SJSA1 (cell line): Measurements from ENCODE around the gene AGRN. TPM values are rescaled to one million over a fixed set of nuclear protein-coding genes. Genes with fewer than 3 reads are reported as not detected.
"Not testable (repeated sequence)": the region's sequence is repeated elsewhere in the genome, so short reads cannot be mapped to it uniquely, and the experiment has no call there.

ENCODE experiments used
- DNase-seq, 2 experiments: peaks; one replicate each; pipeline ENCODE4 v3.0.0-alpha.2; 2015 to 2020; ENCODE audit warnings: low spot score in 2 of 2, low read depth in 1 of 2
- H3K27ac ChIP-seq: fragments of 250-450 bp; sonication (Bioruptor Pico); 2 replicates; pipeline ENCODE4 v1.5.1; 2020; ENCODE audit warnings: mild to moderate bottlenecking, moderate library complexity
- H3K27me3 ChIP-seq: fragments of 250-450 bp; sonication (Bioruptor Pico); replicated peaks from 2 replicates; pipeline ENCODE4 v1.5.1; 2020; ENCODE audit warnings: mild to moderate bottlenecking, moderate library complexity
- H3K36me3 ChIP-seq: fragments of 250-450 bp; sonication (Bioruptor Pico); 2 replicates; pipeline ENCODE4 v1.5.1; 2020; ENCODE audit warnings: mild to moderate bottlenecking
- H3K4me1 ChIP-seq: fragments of 250-450 bp; sonication (Bioruptor Pico); replicated peaks from 2 replicates; pipeline ENCODE4 v1.6.1; 2021; ENCODE audit warnings: mild to moderate bottlenecking
- H3K4me3 ChIP-seq: fragments of 250-450 bp; sonication (Bioruptor Pico); 2 replicates; pipeline ENCODE4 v1.5.1; 2020; ENCODE audit warnings: mild to moderate bottlenecking
- H3K9me3 ChIP-seq: fragments of 250-450 bp; sonication (Bioruptor Pico); replicated peaks from 2 replicates; pipeline ENCODE4 v1.5.1; 2020; ENCODE audit warnings: mild to moderate bottlenecking
- total RNA-seq: library from RNA; depleted of rRNA; stranded (reverse); fragments of >200 nt; shearing (Covaris generic); gene quantifications from 2 replicates; pipeline ENCODE4 v1.2.3, GENCODE V29; 2014

The AGRN gene
- total RNA-seq, 1 experiment from 2014 or later = 53.8 TPM

GRCh38 chr1:1047407-1047806 is 27.5 kb downstream of the AGRN start:
- Histone ChIP-seq H3K27ac (no peak overlapping the region), H3K27me3 (no peaks in the 10 kb centered on the region), H3K4me3 (no peak overlapping the region), H3K4me1 (no peaks in the 10 kb centered on the region), H3K9me3 (no peaks in the 10 kb centered on the region), H3K36me3 (peaks cover 61% of the 10 kb centered on the region)
- no peak for DNase-seq

GRCh38 chr1:1047963-1048362 is 28.0 kb downstream of the AGRN start:
- Histone ChIP-seq H3K4me3 (no peak overlapping the region), H3K9me3 (no peaks in the 10 kb centered on the region), H3K27me3 (no peaks in the 10 kb centered on the region), H3K4me1 (no peaks in the 10 kb centered on the region), H3K36me3 (peaks cover 58% of the 10 kb centered on the region), H3K27ac (no peak overlapping the region)
- DNase-seq = no peak

GRCh38 chr1:1048765-1049164 is 28.8 kb downstream of the AGRN start:
- H3K27me3 ChIP-seq = no peaks in the 10 kb centered on the region
- H3K36me3 ChIP-seq = peaks cover 53% of the 10 kb centered on the region
- no peaks in the 10 kb centered on the region for H3K4me1 ChIP-seq
- H3K4me3 ChIP-seq = no peak overlapping the region
- H3K9me3 ChIP-seq = no peaks in the 10 kb centered on the region
- H3K27ac ChIP-seq = no peak overlapping the region
- DNase-seq = no peak

GRCh38 chr1:1049318-1050165 is 29.6 kb downstream of the AGRN start:
- no peak overlapping the region for H3K27ac ChIP-seq
- no peaks in the 10 kb centered on the region for H3K9me3 ChIP-seq
- H3K4me3 ChIP-seq = no peak overlapping the region
- peaks cover 58% of the 10 kb centered on the region for H3K36me3 ChIP-seq
- H3K27me3 ChIP-seq = no peaks in the 10 kb centered on the region
- no peaks in the 10 kb centered on the region for H3K4me1 ChIP-seq
- DNase-seq = no peak

GRCh38 chr1:1050577-1051052 is 30.7 kb downstream of the AGRN start:
- DNase-seq = no peak
- no peaks in the 10 kb centered on the region for H3K27me3 ChIP-seq
- H3K4me3 ChIP-seq = no peak overlapping the region
- no peaks in the 10 kb centered on the region for H3K9me3 ChIP-seq
- H3K27ac ChIP-seq = no peak overlapping the region
- H3K4me1 ChIP-seq = no peaks in the 10 kb centered on the region
- peaks cover 49% of the 10 kb centered on the region for H3K36me3 ChIP-seq

GRCh38 chr1:1051127-1051810 is 31.3 kb downstream of the AGRN start:
- Histone ChIP-seq H3K27me3 (no peaks in the 10 kb centered on the region), H3K4me1 (no peaks in the 10 kb centered on the region), H3K36me3 (peaks cover 45% of the 10 kb centered on the region), H3K27ac (no peak overlapping the region), H3K4me3 (no peak overlapping the region), H3K9me3 (no peaks in the 10 kb centered on the region)
- DNase-seq = no peak

- DNase-seq = no peak
- Histone ChIP-seq H3K27ac (no peak overlapping the region), H3K36me3 (peaks cover 39% of the 10 kb centered on the region), H3K9me3 (no peaks in the 10 kb centered on the region), H3K4me3 (no peak overlapping the region), H3K4me1 (no peaks in the 10 kb centered on the region), H3K27me3 (peaks cover under 1% of the 10 kb centered on the region; the same call in 1 of the 2 replicates)
Measured at GRCh38 chr1:1052003-1052840, 32.3 kb downstream of the AGRN start.

- no peaks in the 10 kb centered on the region for H3K4me1 ChIP-seq
- peaks cover 33% of the 10 kb centered on the region for H3K36me3 ChIP-seq
- H3K27me3 ChIP-seq = peaks cover 7% of the 10 kb centered on the region
- H3K9me3 ChIP-seq = no peaks in the 10 kb centered on the region
- no peak overlapping the region for H3K4me3 ChIP-seq
- DNase-seq = no peak
- no peak overlapping the region for H3K27ac ChIP-seq
Measured at GRCh38 chr1:1053022-1053421, 33.1 kb downstream of the AGRN start.

GRCh38 chr1:1053682-1054081 is 33.8 kb downstream of the AGRN start:
- peaks cover 33% of the 10 kb centered on the region for H3K36me3 ChIP-seq
- no peak overlapping the region for H3K27ac ChIP-seq
- no peaks in the 10 kb centered on the region for H3K9me3 ChIP-seq
- H3K27me3 ChIP-seq = peaks cover 14% of the 10 kb centered on the region
- H3K4me3 ChIP-seq = no peak overlapping the region
- H3K4me1 ChIP-seq = peaks cover under 1% of the 10 kb centered on the region
- no peak for DNase-seq

GRCh38 chr1:1054099-1054700 is 34.3 kb downstream of the AGRN start:
- no peak for DNase-seq
- Histone ChIP-seq H3K36me3 (peaks cover 32% of the 10 kb centered on the region), H3K27ac (no peak overlapping the region), H3K4me3 (no peak overlapping the region), H3K27me3 (peaks cover 18% of the 10 kb centered on the region), H3K9me3 (no peaks in the 10 kb centered on the region), H3K4me1 (peaks cover 6% of the 10 kb centered on the region)

GRCh38 chr1:1054971-1055370 is 35.1 kb downstream of the AGRN start:
- Histone ChIP-seq H3K9me3 (no peaks in the 10 kb centered on the region), H3K4me1 (peaks cover 12% of the 10 kb centered on the region), H3K4me3 (no peak overlapping the region), H3K27me3 (peaks cover 22% of the 10 kb centered on the region), H3K27ac (no peak overlapping the region), H3K36me3 (peaks cover 28% of the 10 kb centered on the region)
- DNase-seq = no peak

- Histone ChIP-seq H3K4me1 (peaks cover 13% of the 10 kb centered on the region), H3K9me3 (no peaks in the 10 kb centered on the region), H3K27ac (no peak overlapping the region), H3K27me3 (peaks cover 34% of the 10 kb centered on the region), H3K36me3 (peaks cover 20% of the 10 kb centered on the region), H3K4me3 (no peak overlapping the region)
- no peak for DNase-seq
Measured at GRCh38 chr1:1055841-1056736, 36.2 kb downstream of the AGRN start.

GRCh38 chr1:1057769-1058087 is 37.8 kb downstream of the AGRN start:
- not testable (repeated sequence) for H3K4me3 ChIP-seq, H3K27ac ChIP-seq, H3K9me3 ChIP-seq, DNase-seq
- H3K4me1 ChIP-seq = peaks cover 13% of the 10 kb centered on the region
- peaks cover 37% of the 10 kb centered on the region for H3K27me3 ChIP-seq
- peaks cover 12% of the 10 kb centered on the region for H3K36me3 ChIP-seq
